ENCODE results near the gene THRB. TPM values are rescaled to one million over a fixed set of nuclear protein-coding genes. Genes with fewer than 3 reads are reported as not detected.

Gene THRB
- total and polyA plus RNA-seq, 9 of the 15 experiments (the other 6 are each of a cell fraction or from before 2014, with no cell fraction given) = 1.7 to 14.9 (median 6.9) TPM

DNA sequence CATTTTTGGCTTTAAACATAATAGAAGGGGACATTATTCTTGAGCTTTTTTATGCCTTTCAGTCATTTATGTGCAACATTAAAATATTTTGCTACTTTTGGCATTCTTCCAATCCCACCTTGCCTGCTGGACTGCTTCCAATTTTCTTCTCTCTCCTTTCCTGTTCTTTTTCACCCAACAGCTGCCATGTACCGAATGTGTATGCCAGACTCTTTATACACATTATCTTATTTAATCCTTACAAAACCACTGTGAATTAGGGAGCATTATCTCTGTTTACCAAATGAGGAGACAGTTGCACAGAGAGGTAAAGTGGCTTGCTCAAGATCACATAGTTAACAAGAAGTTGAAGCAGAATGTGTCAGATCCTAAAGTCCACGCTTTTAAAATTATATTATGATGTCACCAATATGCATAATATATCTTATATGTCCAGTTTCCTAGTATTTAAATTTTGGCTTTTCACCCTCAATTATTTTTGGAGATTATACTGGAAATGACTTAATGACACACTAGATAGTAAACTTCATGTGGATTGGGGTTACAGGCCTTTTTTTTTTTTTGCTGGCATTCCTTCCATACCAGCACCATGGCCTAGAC lies 231.5 kb downstream of the THRB start:
- H3K9me1 ChIP-seq (ENCODE audit: control insufficient read depth, insufficient read depth, low read length) = no peaks in the 10 kb centered on the region
- ChIA-PET CTCF (ENCODE audit: low intra/inter-chr PET ratio) (interaction anchor here (0.5 to 1.4 kb wide), 3 partner anchors 182 to 421 kb away, joined by 3 to 5 read pairs (median 3); no protein-coding TSS in a partner anchor), POLR2A (interaction anchor here (1.6 kb wide), 1 partner anchor 8 kb away, joined by 5 read pairs; no protein-coding TSS in a partner anchor)
- intact Hi-C loops (cut with micrococcal nuclease) (loop anchor here (5.0 kb wide), 1 partner anchor 419 kb away; no protein-coding TSS in a partner anchor), in situ Hi-C loops (cut with MboI) (loop anchor here (5.0 kb wide), 1 partner anchor 234 kb away; no protein-coding TSS in a partner anchor)
- FAIRE-seq (peak; percentile 42), DNase-seq (ENCODE audit: extremely low read depth in 1 of 4, low spot score in 3 of 4) (no peak), ATAC-seq (no peak)
- H3K27ac ChIP-seq (ENCODE audit: extremely low read depth, low read depth, low read length) = no peak overlapping the region
- H3K36me3 ChIP-seq (ENCODE audit: control insufficient read depth, insufficient read depth, low read length) = no peaks in the 10 kb centered on the region
- H3K4me3 ChIP-seq = no peak overlapping the region
- no peaks in the 10 kb centered on the region for H3K9me3 ChIP-seq (replicated peaks; ENCODE audit: control insufficient read depth, insufficient read depth, low read depth, low read length)
- TF ChIP-seq, protein P1, sequence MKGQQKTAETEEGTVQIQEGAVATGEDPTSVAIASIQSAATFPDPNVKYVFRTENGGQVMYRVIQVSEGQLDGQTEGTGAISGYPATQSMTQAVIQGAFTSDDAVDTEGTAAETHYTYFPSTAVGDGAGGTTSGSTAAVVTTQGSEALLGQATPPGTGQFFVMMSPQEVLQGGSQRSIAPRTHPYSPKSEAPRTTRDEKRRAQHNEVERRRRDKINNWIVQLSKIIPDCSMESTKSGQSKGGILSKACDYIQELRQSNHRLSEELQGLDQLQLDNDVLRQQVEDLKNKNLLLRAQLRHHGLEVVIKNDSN (CRISPR knock-in tag; IDR thresholded peaks at IDR 0.05) = no peak
- peak; percentile 93 for TF ChIP-seq NFIC (IDR thresholded peaks at IDR 0.05)
- no peaks in the 10 kb centered on the region for H3K27me3 ChIP-seq (ENCODE audit: control insufficient read depth in 2 of 2, insufficient read depth in 2 of 2, low read length in 2 of 2)
- H4K20me1 ChIP-seq (replicated peaks; ENCODE audit: control insufficient read depth, insufficient read depth, low read length) = no peaks in the 10 kb centered on the region
- H3K9ac ChIP-seq (ENCODE audit: insufficient read depth in 1 of 2, low read depth in 2 of 2, low read length in 2 of 2) = no peak overlapping the region
- no peak overlapping the region for H2AFZ ChIP-seq (ENCODE audit: low read depth, low read length)
- no peaks in the 10 kb centered on the region for H3K79me2 ChIP-seq (ENCODE audit: control insufficient read depth, insufficient read depth, low read length)
- H3K4me2 ChIP-seq (ENCODE audit: insufficient read depth, low read length) = no peak overlapping the region
- H3K4me1 ChIP-seq (replicated peaks in 1 of 2; ENCODE audit: control insufficient read depth in 2 of 2, insufficient read depth in 2 of 2, low read length in 2 of 2) = peaks cover 9 to 26% of the 10 kb centered on the region in 2 experiments; a peak in 4 of 5 replicates
- WGBS (ENCODE audit: insufficient coverage, low coverage, missing lambda C conversion rate) = 14% methylated on average over 2 of the region's 2 CpGs
- BruUV-seq (replicated peaks) = no TSS peak

DNA sequence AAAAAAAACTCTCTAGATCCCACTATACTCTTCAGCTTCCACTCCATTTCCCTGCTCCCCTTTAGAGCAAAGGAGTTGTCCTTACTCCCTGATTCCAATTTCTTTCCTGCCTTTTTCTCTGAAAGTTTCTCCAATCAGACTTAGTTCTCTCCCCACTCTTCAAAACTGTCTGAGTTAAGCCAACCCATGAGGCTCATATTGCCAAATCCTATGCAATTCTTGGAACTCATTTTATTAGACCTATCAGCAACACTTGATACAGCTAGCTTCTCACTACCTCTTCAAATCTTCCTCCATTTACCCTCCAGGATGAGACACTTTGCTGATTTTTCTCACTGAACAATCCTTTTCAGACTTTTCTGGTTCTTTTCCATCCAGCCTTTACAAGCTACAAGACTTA lies 233.1 kb downstream of the THRB start:
- ATAC-seq (no peak), FAIRE-seq (no peak), DNase-seq (ENCODE audit: extremely low read depth in 1 of 4, low spot score in 3 of 4) (no peak)
- POLR2A ChIA-PET = interaction anchor here (0.6 to 1.5 kb wide), 5 partner anchors 10 to 153 kb away, joined by 3 read pairs; no protein-coding TSS in a partner anchor
- CTCF ChIA-PET (ENCODE audit: low intra/inter-chr PET ratio) = no interaction called here
- Histone ChIP-seq H3K4me1 (replicated peaks in 1 of 2; ENCODE audit: control insufficient read depth in 2 of 2, insufficient read depth in 2 of 2, low read length in 2 of 2) (peaks cover 9 to 26% of the 10 kb centered on the region in 2 experiments; a peak in 4 of 5 replicates), H3K9ac (ENCODE audit: insufficient read depth in 1 of 2, low read depth in 2 of 2, low read length in 2 of 2) (no peak overlapping the region), H3K9me1 (ENCODE audit: control insufficient read depth, insufficient read depth, low read length) (no peaks in the 10 kb centered on the region), H3K4me2 (ENCODE audit: insufficient read depth, low read length) (no peak overlapping the region), H3K4me3 (no peak overlapping the region), H3K27ac (ENCODE audit: extremely low read depth, low read depth, low read length) (no peak overlapping the region), H4K20me1 (replicated peaks; ENCODE audit: control insufficient read depth, insufficient read depth, low read length) (no peaks in the 10 kb centered on the region), H3K79me2 (ENCODE audit: control insufficient read depth, insufficient read depth, low read length) (no peaks in the 10 kb centered on the region), H3K27me3 (ENCODE audit: control insufficient read depth in 2 of 2, insufficient read depth in 2 of 2, low read length in 2 of 2) (no peaks in the 10 kb centered on the region), H2AFZ (ENCODE audit: low read depth, low read length) (no peak overlapping the region), H3K36me3 (ENCODE audit: control insufficient read depth, insufficient read depth, low read length) (no peaks in the 10 kb centered on the region), H3K9me3 (replicated peaks; ENCODE audit: control insufficient read depth, insufficient read depth, low read depth, low read length) (no peaks in the 10 kb centered on the region)
- BruUV-seq (replicated peaks) = no TSS peak
- in situ Hi-C loops (cut with MboI) = loop anchor here (5.0 kb wide), 1 partner anchor 236 kb away; no protein-coding TSS in a partner anchor
- TF ChIP-seq SRSF3 (IDR thresholded peaks at IDR 0.05; ENCODE audit: insufficient read depth, low read length) = no peak
- 0 out of 2 replicates have a peak, but pooled peaks have one; percentile 9 for TF ChIP-seq CEBPB (tag; IDR thresholded peaks at IDR 0.05)
- TF ChIP-seq NCOA4 (IDR thresholded peaks at IDR 0.05; ENCODE audit: partially characterized antibody) = peak; percentile 56
- TF ChIP-seq, protein P2, sequence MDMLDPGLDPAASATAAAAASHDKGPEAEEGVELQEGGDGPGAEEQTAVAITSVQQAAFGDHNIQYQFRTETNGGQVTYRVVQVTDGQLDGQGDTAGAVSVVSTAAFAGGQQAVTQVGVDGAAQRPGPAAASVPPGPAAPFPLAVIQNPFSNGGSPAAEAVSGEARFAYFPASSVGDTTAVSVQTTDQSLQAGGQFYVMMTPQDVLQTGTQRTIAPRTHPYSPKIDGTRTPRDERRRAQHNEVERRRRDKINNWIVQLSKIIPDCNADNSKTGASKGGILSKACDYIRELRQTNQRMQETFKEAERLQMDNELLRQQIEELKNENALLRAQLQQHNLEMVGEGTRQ (CRISPR knock-in tag; IDR thresholded peaks at IDR 0.05) = no peak
- TF ChIP-seq ZNF644 (tag; IDR thresholded peaks at IDR 0.05; ENCODE audit: low read depth) = no peak
- TF ChIP-seq ZNF239 (CRISPR knock-in tag; IDR thresholded peaks at IDR 0.05) = no peak
- intact Hi-C loops (cut with micrococcal nuclease) = loop anchor here (5.0 kb wide), 1 partner anchor 421 kb away; no protein-coding TSS in a partner anchor

Data from K562 (cell line).